Vagina (tissue), 2 donors: ENCODE results near the gene TMEM30B. TPM values are rescaled to one million over a fixed set of nuclear protein-coding genes. Genes with fewer than 3 reads are reported as not detected.
"Not testable (repeated sequence)": the region's sequence is repeated elsewhere in the genome, so short reads cannot be mapped to it uniquely, and the experiment has no call there.

ENCODE experiments used
- DNase-seq, 2 donors: peaks; one replicate each; pipeline ENCODE4 v3.0.0-alpha.2; 2017; ENCODE audit errors: extremely low spot score in 2 of 2
- H3K27ac ChIP-seq: fragments of 200-600 bp; sonication (generic); one replicate; pipeline ENCODE4 v1.5.1; 2019
- H3K27me3 ChIP-seq: fragments of 200-600 bp; sonication (generic); one replicate; pipeline ENCODE4 v1.5.1; 2019
- H3K36me3 ChIP-seq, 2 donors: fragments of 200-600 bp; sonication (generic); one replicate each; pipeline ENCODE4 v1.5.1; 2017 to 2019
- H3K4me1 ChIP-seq: fragments of 200-600 bp; sonication (generic); one replicate; pipeline ENCODE4 v1.5.1; 2019
- H3K4me3 ChIP-seq, 2 donors: fragments of 200-600 bp; sonication (generic); 1 replicate in 1 of 2; 2 replicates in 1 of 2; pipeline ENCODE4 v1.5.1; 2016 to 2019
- H3K9me3 ChIP-seq: fragments of 200-600 bp; sonication (generic); one replicate; pipeline ENCODE4 v1.5.1; 2019
- CTCF ChIP-seq, 3 experiments: fragments of 450-650 bp in 2 of 3; fragments of 200-600 bp in 1 of 3; sonication (generic) in 1 of 3; IDR thresholded peaks; one replicate each; pipeline ENCODE4 v1.5.1; 2017 to 2019; ENCODE audit warnings: antibody characterized with exemption in 3 of 3, mild to moderate bottlenecking in 2 of 3, moderate library complexity in 2 of 3
- POLR2A ChIP-seq, 2 donors: fragments of 450-650 bp; IDR thresholded peaks; one replicate each; pipeline ENCODE4 v1.6.1; 2017; ENCODE audit warnings: antibody characterized with exemption in 2 of 2, mild to moderate bottlenecking in 2 of 2, moderate library complexity in 2 of 2
- POLR2AphosphoS5 ChIP-seq, 2 donors: sonication (generic); formaldehyde crosslinking; IDR thresholded peaks; one replicate each; pipeline ENCODE4 v1.9.0; 2017; ENCODE audit warnings: antibody characterized with exemption in 2 of 2, mild to moderate bottlenecking in 2 of 2, low read depth in 1 of 2; ENCODE audit not compliant: insufficient read depth in 1 of 2
- intact Hi-C: fragments of 100-400 bp; cut with DNase I; formaldehyde crosslinking; loops from one replicate; pipeline ENCODE4 v1.15.1; 2023
- total RNA-seq: library from RNA; depleted of rRNA; stranded (reverse); fragments of >200 nt; gene quantifications from one replicate; pipeline ENCODE4 v1.2.3, GENCODE V29; 2016

TMEM30B gene
- total RNA-seq, 1 donor from 2014 or later, result 22.6 TPM

GRCh38 chr14:61240206-61240605 lies 40.9 kb downstream of the TMEM30B start:
- no peak overlapping the region for H3K27ac ChIP-seq
- no peaks in the 10 kb centered on the region for H3K36me3 ChIP-seq
- no peak overlapping the region for H3K4me3 ChIP-seq
- H3K9me3 ChIP-seq, result peaks cover 5% of the 10 kb centered on the region
- TF ChIP-seq CTCF (IDR thresholded peaks at IDR 0.05) (no peak), POLR2A (IDR thresholded peaks at IDR 0.05) (no peak), POLR2AphosphoS5 (IDR thresholded peaks at IDR 0.05; ENCODE audit: insufficient read depth in 1 of 2, low read depth in 1 of 2) (no peak)
- intact Hi-C loops, result no loop called here
- no peak for DNase-seq
- no peaks in the 10 kb centered on the region for H3K4me1 ChIP-seq
- no peaks in the 10 kb centered on the region for H3K27me3 ChIP-seq

DNA sequence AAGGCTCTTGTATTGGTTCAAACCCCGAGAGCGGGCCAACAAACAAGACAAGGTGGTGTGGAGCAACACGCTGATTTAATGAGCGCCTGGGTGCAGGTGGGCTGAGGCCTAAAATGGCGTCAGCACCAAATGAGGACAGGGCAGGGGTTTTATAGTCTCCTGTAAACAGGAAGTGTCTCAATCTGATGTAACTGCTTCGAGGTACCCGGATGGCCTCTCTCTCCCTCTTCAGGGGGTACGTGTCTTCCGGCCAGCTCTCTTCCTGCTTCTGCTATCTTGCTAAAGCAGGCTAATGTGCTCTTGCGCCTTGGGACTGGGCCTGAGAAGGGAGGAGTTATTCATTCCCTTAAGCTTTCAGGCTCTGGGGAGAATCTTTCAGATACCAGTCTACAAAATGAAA lies 41.9 kb downstream of the TMEM30B start:
- H3K27me3 ChIP-seq, H3K4me1 ChIP-seq, DNase-seq, H3K36me3 ChIP-seq, H3K4me3 ChIP-seq, intact Hi-C loops, H3K9me3 ChIP-seq, H3K27ac ChIP-seq: not testable (repeated sequence)

- TF ChIP-seq POLR2AphosphoS5 (IDR thresholded peaks at IDR 0.05; ENCODE audit: insufficient read depth in 1 of 2, low read depth in 1 of 2), result no peak
- no peak for TF ChIP-seq CTCF (IDR thresholded peaks at IDR 0.05)
- no peak for TF ChIP-seq POLR2A (IDR thresholded peaks at IDR 0.05)
- Histone ChIP-seq H3K9me3 (peaks cover 5% of the 10 kb centered on the region), H3K36me3 (no peaks in the 10 kb centered on the region), H3K27me3 (no peaks in the 10 kb centered on the region), H3K4me3 (no peak overlapping the region), H3K27ac (no peak overlapping the region), H3K4me1 (no peaks in the 10 kb centered on the region)
- no peak for DNase-seq
- intact Hi-C loops, result no loop called here
Observed at GRCh38 chr14:61238611-61239245, 42.4 kb downstream of the TMEM30B start.

DNA sequence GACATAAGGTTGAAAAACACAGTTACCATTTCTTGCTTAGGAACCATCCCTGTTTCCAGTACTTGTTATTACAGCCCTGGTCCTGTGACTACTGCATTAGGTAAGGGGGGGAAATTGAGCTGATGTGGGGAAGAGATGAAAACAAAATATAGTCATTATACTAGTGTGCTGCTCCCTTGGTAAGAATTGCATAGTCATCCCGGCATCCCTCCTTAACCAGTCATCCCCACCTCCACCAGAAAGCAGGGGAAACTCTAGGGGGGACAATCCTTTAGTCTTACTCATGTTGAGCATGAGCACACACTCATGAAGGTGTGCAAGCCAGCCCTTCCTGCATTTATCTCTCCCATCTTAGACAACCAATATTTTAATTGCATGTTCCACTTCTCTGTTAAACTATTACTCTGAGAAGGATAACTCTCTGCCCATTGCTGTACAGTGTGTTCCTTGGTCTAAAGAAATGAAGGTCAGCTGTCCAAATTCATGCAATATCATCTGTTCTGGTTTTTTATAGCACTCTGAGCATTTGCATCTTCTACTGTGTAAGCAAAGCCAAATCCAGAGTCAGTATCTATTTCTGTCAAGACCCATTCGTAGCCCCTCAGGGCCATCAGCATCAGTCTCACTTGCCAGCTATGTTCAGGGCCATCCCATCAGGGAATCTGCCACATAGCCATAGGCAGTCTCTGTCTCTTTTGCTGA lies 46.8 kb downstream of the TMEM30B start:
- Histone ChIP-seq H3K9me3 (no peaks in the 10 kb centered on the region), H3K27me3 (no peaks in the 10 kb centered on the region), H3K27ac (no peak overlapping the region), H3K4me1 (no peaks in the 10 kb centered on the region), H3K36me3 (no peaks in the 10 kb centered on the region), H3K4me3 (no peak overlapping the region)
- DNase-seq, result no peak
- intact Hi-C loops, result no loop called here
- TF ChIP-seq CTCF (IDR thresholded peaks at IDR 0.05), result no peak
- no peak for TF ChIP-seq POLR2A (IDR thresholded peaks at IDR 0.05)
- no peak for TF ChIP-seq POLR2AphosphoS5 (IDR thresholded peaks at IDR 0.05; ENCODE audit: insufficient read depth in 1 of 2, low read depth in 1 of 2)

DNA sequence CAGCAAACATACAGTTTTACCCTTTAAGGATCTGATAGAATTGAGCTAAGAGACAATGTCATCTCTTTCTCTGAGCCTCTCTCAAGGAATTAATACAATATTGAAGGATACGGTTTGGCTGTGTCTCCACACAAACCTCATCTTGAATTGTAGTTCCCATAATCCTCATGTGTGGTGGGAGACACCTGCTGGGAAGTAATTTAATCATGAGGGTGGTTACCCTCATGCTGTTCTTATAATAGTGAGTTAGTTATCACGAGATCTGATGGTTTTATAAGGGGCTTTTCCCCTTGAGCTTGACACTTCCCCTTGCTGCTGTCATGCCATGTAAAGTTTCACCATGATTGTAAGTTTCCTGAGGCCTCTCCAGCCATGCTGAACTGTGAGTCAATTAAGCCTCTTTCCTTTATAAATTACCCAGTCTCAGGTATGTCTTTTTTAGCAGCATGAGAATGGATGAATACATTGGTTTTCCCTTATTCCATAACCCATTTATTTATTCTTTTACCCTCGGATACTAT lies 47.6 kb downstream of the TMEM30B start:
- TF ChIP-seq CTCF (IDR thresholded peaks at IDR 0.05) (no peak), POLR2A (IDR thresholded peaks at IDR 0.05) (no peak)
- H3K9me3 ChIP-seq, result no peaks in the 10 kb centered on the region
- intact Hi-C loops, result no loop called here

More for the DNA sequence above, 47.6 kb downstream of the TMEM30B start:
- Histone ChIP-seq H3K27ac (no peak overlapping the region), H3K4me1 (no peaks in the 10 kb centered on the region), H3K27me3 (no peaks in the 10 kb centered on the region), H3K36me3 (no peaks in the 10 kb centered on the region), H3K4me3 (no peak overlapping the region)
- DNase-seq, result no peak
